Left lobe of liver (tissue), 2 donors: Measurements from ENCODE around the gene PMVK. TPM values are rescaled to one million over a fixed set of nuclear protein-coding genes. Genes with fewer than 3 reads are reported as not detected.
A peak's percentile ranks its signal among the peaks of the same experiment; 100 is the strongest.
"Not testable (repeated sequence)": the region's sequence is repeated elsewhere in the genome, so short reads cannot be mapped to it uniquely, and the experiment has no call there.

Source experiments
- ATAC-seq: fragments of 200-7000 bp; cut with Tn5 transposase; one replicate; pipeline ENCODE4 v1.9.1; 2020; ENCODE audit warnings: mild to moderate bottlenecking, moderate library complexity
- DNase-seq: peaks from one replicate; pipeline ENCODE4 v3.0.0-alpha.2; 2020; ENCODE audit warnings: low spot score
- total RNA-seq: library from RNA; stranded (reverse); gene quantifications from one replicate; pipeline ENCODE4 v1.2.1, GENCODE V29; 2021
- donor health status: DM: no; HTN: no; CAD: no; lungs with moderate emphysema.
- donor health status: DM: no; HTN: yes; CAD: no.

The PMVK gene
- total RNA-seq, 1 donor from 2014 or later: 40.2 TPM

GRCh38 chr1:154925335-154926170 is 11.0 kb downstream of the PMVK start:
- DNase-seq (no peak), ATAC-seq (no peak)

GRCh38 chr1:154923695-154924094 is 12.8 kb downstream of the PMVK start:
- no peak for DNase-seq
- ATAC-seq: no peak

GRCh38 chr1:154913273-154913672 is 23.2 kb downstream of the PMVK start:
- no peak for DNase-seq
- no peak for ATAC-seq

GRCh38 chr1:154912755-154913154 is 23.8 kb downstream of the PMVK start:
- no peak for ATAC-seq
- no peak for DNase-seq

- no peak for DNase-seq
- ATAC-seq: no peak
Observed at GRCh38 chr1:154911691-154912550, 24.6 kb downstream of the PMVK start.

- DNase-seq (no peak), ATAC-seq (no peak)
Observed at GRCh38 chr1:154910851-154911250, 25.7 kb downstream of the PMVK start.

GRCh38 chr1:154908937-154909336 is 27.6 kb downstream of the PMVK start:
- ATAC-seq: no peak
- DNase-seq: no peak

GRCh38 chr1:154908129-154908528 is 28.4 kb downstream of the PMVK start:
- ATAC-seq, DNase-seq: not testable (repeated sequence)

- ATAC-seq: peak; percentile 97
- no peak for DNase-seq
Observed at GRCh38 chr1:154906621-154907081, 29.9 kb downstream of the PMVK start.

GRCh38 chr1:154902938-154903566 is 33.5 kb downstream of the PMVK start:
- ATAC-seq: no peak
- DNase-seq: no peak

- no peak for ATAC-seq
Observed at GRCh38 chr1:154901591-154901990, 34.9 kb downstream of the PMVK start.

GRCh38 chr1:154899041-154899440 is 37.5 kb downstream of the PMVK start:
- DNase-seq (no peak), ATAC-seq (no peak)

More at GRCh38 chr1:154901591-154901990, 34.9 kb downstream of the PMVK start:
- no peak for DNase-seq

- no peak for DNase-seq
- no peak for ATAC-seq
Observed at GRCh38 chr1:154896771-154897286, 39.7 kb downstream of the PMVK start.

GRCh38 chr1:154895798-154896197 is 40.7 kb downstream of the PMVK start:
- ATAC-seq (no peak), DNase-seq (no peak)

GRCh38 chr1:154891452-154891851 is 45.1 kb downstream of the PMVK start:
- DNase-seq (no peak), ATAC-seq (no peak)

- ATAC-seq: no peak
Observed at GRCh38 chr1:154888757-154889156, 47.8 kb downstream of the PMVK start.

GRCh38 chr1:154886281-154887015 is 50.1 kb downstream of the PMVK start:
- ATAC-seq (no peak), DNase-seq (no peak)

More at GRCh38 chr1:154888757-154889156, 47.8 kb downstream of the PMVK start:
- DNase-seq: no peak

- no peak for ATAC-seq
- DNase-seq: no peak
Observed at GRCh38 chr1:154884869-154885701, 51.4 kb downstream of the PMVK start.
